DOHH2 (cell line): ENCODE data around the gene ITGA3.
A peak's percentile ranks its signal among the peaks of the same experiment; 100 is the strongest.

Experiments
- H3F3A ChIP-seq: fragments of 200-600 bp; sonication (generic), shearing (Covaris generic); 2 replicates; pipeline ENCODE4 v1.6.0; 2016; ENCODE audit warnings: antibody characterized with exemption, mild to moderate bottlenecking; ENCODE audit not compliant: control insufficient read depth, insufficient read depth
- H3K27ac ChIP-seq: fragments of 200-600 bp; sonication (generic); 2 replicates; pipeline ENCODE4 v1.5.1; 2014; ENCODE audit warnings: low read depth, mild to moderate bottlenecking, low read length, moderate library complexity
- H3K27me3 ChIP-seq: fragments of 200-600 bp; sonication (generic); 2 replicates; pipeline ENCODE4 v1.6.1; 2014; ENCODE audit warnings: mild to moderate bottlenecking, low read length, mixed read lengths; ENCODE audit not compliant: control insufficient read depth
- H3K36me3 ChIP-seq: fragments of 200-600 bp; sonication (generic); 2 replicates; pipeline ENCODE4 v1.6.1; 2014; ENCODE audit warnings: mild to moderate bottlenecking, low read length, moderate library complexity, mixed read lengths; ENCODE audit not compliant: control insufficient read depth
- H3K4me1 ChIP-seq: fragments of 200-600 bp; sonication (generic); 2 replicates; pipeline ENCODE4 v1.6.1; 2014; ENCODE audit warnings: mild to moderate bottlenecking, low read length, mixed read lengths; ENCODE audit not compliant: control insufficient read depth
- H3K4me2 ChIP-seq: fragments of 200-600 bp; sonication (generic); 2 replicates; pipeline ENCODE4 v1.6.0; 2014; ENCODE audit warnings: mild to moderate bottlenecking, low read length, moderate library complexity
- H3K4me3 ChIP-seq: fragments of 200-600 bp; sonication (generic); 2 replicates; pipeline ENCODE4 v1.5.1; 2014; ENCODE audit warnings: mild to moderate bottlenecking, low read length, mixed read lengths
- H3K79me2 ChIP-seq: fragments of 200-600 bp; sonication (generic); 2 replicates; pipeline ENCODE4 v1.6.1; 2014; ENCODE audit warnings: mild to moderate bottlenecking, low read length, mixed read lengths; ENCODE audit not compliant: control insufficient read depth
- H3K9me2 ChIP-seq: fragments of 200-600 bp; sonication (generic); replicated peaks from 2 replicates; pipeline ENCODE4 v1.6.1; 2014; ENCODE audit warnings: mild to moderate bottlenecking, low read length, mixed read lengths; ENCODE audit not compliant: control insufficient read depth
- H3K9me3 ChIP-seq: fragments of 200-600 bp; sonication (generic); 2 replicates; pipeline ENCODE4 v1.6.1; 2014; ENCODE audit warnings: antibody characterized with exemption, low read length, mixed read lengths; ENCODE audit not compliant: control insufficient read depth, insufficient read depth
- H4K20me1 ChIP-seq: fragments of 200-600 bp; sonication (generic); 2 replicates; pipeline ENCODE4 v1.6.0; 2014; ENCODE audit warnings: low read depth, mild to moderate bottlenecking, antibody characterized with exemption, low read length, moderate library complexity; ENCODE audit not compliant: control insufficient read depth, insufficient read depth
- EZH2phosphoT487 ChIP-seq: fragments of 200-600 bp; sonication (generic); IDR thresholded peaks from 2 replicates; pipeline ENCODE4 v1.6.1; 2017; ENCODE audit warnings: borderline replicate concordance, mild to moderate bottlenecking, antibody characterized with exemption, low read length, moderate library complexity, mixed read lengths
- TF ChIP-seq, protein P1 (sequence below): fragments of 200-600 bp; sonication (generic); IDR thresholded peaks from one replicate; pipeline ENCODE4 v1.5.1; 2014; ENCODE audit warnings: antibody characterized with exemption, mild to moderate bottlenecking, low read depth, low read length; ENCODE audit not compliant: poor library complexity, severe bottlenecking

Gene ITGA3

DNA sequence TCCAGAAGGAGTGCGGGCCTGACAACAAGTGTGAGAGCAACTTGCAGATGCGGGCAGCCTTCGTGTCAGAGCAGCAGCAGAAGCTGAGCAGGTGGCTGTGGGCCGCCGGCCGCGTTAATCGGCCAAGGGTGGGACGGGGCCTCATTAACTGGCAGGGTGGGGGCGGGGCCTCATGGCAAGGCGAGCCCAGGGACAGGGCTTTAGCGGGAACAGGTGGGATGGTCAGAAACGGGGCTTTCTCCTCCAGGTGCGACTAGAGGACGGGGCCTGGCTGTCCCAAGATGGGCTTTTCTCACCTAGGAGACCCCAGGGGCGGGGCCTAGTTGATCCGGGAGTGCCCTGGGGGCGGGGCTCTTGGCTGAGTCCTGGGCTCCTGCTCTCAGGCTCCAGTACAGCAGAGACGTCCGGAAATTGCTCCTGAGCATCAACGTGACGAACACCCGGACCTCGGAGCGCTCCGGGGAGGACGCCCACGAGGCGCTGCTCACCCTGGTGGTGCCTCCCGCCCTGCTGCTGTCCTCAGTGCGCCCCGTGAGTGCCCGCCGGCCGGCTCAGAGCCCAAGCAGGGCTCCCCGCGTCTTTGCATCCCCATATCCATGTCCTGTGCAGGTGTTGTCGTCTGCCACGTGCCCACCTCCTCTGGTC is 20.8 kb downstream of the ITGA3 start:
- Histone ChIP-seq H3K9me3 (no peaks in the 10 kb centered on the region), H3K36me3 (no peaks in the 10 kb centered on the region; the same call in 1 of the 2 replicates), H3F3A (no peaks in the 10 kb centered on the region), H3K4me2 (no peak overlapping the region), H3K27ac (no peak overlapping the region), H3K4me1 (peaks cover 41% of the 10 kb centered on the region), H4K20me1 (no peaks in the 10 kb centered on the region), H3K79me2 (no peaks in the 10 kb centered on the region), H3K27me3 (no peaks in the 10 kb centered on the region), H3K4me3 (no peak overlapping the region), H3K9me2 (no peaks in the 10 kb centered on the region)
- TF ChIP-seq, protein P1, sequence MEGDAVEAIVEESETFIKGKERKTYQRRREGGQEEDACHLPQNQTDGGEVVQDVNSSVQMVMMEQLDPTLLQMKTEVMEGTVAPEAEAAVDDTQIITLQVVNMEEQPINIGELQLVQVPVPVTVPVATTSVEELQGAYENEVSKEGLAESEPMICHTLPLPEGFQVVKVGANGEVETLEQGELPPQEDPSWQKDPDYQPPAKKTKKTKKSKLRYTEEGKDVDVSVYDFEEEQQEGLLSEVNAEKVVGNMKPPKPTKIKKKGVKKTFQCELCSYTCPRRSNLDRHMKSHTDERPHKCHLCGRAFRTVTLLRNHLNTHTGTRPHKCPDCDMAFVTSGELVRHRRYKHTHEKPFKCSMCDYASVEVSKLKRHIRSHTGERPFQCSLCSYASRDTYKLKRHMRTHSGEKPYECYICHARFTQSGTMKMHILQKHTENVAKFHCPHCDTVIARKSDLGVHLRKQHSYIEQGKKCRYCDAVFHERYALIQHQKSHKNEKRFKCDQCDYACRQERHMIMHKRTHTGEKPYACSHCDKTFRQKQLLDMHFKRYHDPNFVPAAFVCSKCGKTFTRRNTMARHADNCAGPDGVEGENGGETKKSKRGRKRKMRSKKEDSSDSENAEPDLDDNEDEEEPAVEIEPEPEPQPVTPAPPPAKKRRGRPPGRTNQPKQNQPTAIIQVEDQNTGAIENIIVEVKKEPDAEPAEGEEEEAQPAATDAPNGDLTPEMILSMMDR: no peak
- no peak for TF ChIP-seq EZH2phosphoT487

DNA sequence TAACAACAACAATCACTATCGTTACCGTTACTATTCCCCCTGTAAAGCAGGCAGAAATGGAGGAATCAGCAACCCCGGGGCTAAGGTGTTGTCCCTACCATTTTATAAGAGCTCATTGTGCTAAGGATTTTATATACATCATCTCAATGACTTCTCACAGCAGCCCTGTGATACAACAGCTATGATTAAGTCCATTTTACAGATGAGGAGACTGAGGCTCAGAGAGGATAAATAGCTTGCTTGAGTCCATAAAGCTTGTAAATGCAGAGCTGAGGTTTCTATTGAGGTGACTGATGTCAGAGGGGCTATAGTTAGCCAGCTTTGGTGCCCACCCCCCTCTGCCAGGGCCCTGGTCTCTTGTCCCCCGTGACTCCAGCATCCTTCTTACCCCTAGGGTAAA is 22.5 kb downstream of the ITGA3 start:
- H3K4me2 ChIP-seq: no peak overlapping the region
- H3K27ac ChIP-seq: no peak overlapping the region
- H3K9me3 ChIP-seq: no peaks in the 10 kb centered on the region
- TF ChIP-seq, protein P1: no peak
- TF ChIP-seq EZH2phosphoT487: no peak
- no peaks in the 10 kb centered on the region for H3K79me2 ChIP-seq
- no peaks in the 10 kb centered on the region for H3K27me3 ChIP-seq
- no peaks in the 10 kb centered on the region for H4K20me1 ChIP-seq
- no peaks in the 10 kb centered on the region for H3F3A ChIP-seq
- H3K36me3 ChIP-seq: no peaks in the 10 kb centered on the region; the same call in 1 of the 2 replicates
- no peak overlapping the region for H3K4me3 ChIP-seq
- H3K9me2 ChIP-seq: no peaks in the 10 kb centered on the region
- H3K4me1 ChIP-seq: peaks cover 26% of the 10 kb centered on the region

DNA sequence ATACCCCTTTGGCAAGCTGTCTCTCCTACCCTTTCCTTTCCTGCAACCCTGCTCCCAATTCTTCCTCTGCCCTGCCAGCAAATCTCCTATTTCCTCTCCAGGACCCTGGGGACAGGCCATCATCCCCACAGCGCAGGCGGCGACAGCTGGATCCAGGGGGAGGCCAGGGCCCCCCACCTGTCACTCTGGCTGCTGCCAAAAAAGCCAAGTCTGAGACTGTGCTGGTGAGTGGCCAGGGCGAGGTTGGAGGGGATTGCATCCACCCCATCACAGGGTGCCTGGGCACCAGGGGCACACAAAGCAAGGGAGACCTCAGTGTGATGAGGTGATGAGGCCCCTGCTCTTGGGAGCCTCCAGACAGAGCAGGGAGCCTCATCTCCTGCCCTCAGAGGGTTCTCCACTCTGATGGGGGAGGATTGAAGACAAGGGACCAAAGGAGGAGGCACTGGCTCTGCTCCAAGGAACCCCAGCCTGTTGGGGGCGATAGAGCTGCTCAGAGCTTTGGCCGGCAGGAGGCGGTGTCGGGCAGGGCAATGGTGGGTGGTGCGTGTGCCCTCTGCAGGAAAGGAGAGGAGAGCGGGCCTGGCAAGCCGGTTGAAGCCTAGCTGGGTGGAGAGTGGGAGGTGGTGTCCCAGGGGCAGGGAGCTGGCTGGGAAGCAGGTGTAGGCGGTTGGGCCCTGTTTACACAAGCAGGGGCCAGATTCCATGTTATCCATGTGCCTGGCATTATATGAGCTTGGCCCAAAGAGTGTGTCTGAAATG is 23.6 kb downstream of the ITGA3 start:
- H3K4me2 ChIP-seq: 0 out of 2 replicates have a peak overlapping the region, but pooled peaks have one; percentile 48
- H3K4me1 ChIP-seq: peaks cover 26% of the 10 kb centered on the region
- no peak overlapping the region for H3K27ac ChIP-seq
- no peaks in the 10 kb centered on the region for H3K9me2 ChIP-seq
- no peaks in the 10 kb centered on the region for H3K27me3 ChIP-seq
- no peaks in the 10 kb centered on the region for H3F3A ChIP-seq
- TF ChIP-seq, protein P1: peak; percentile 100
- TF ChIP-seq EZH2phosphoT487: no peak
- no peaks in the 10 kb centered on the region for H3K9me3 ChIP-seq
- H4K20me1 ChIP-seq: no peaks in the 10 kb centered on the region
- no peaks in the 10 kb centered on the region for H3K79me2 ChIP-seq
- no peaks in the 10 kb centered on the region; the same call in 1 of the 2 replicates for H3K36me3 ChIP-seq
- H3K4me3 ChIP-seq: no peak overlapping the region
